ENCODE results near the gene ZNF629.

Gene ZNF629

GRCh38 chr16:30767767-30768465 lies 19.1 kb downstream of the ZNF629 start:
- DNase-seq (ENCODE audit: low spot score), result no peak

GRCh38 chr16:30766933-30767284 lies 20.1 kb downstream of the ZNF629 start:
- no peak for DNase-seq (ENCODE audit: low spot score)

GRCh38 chr16:30766206-30766932 lies 20.6 kb downstream of the ZNF629 start:
- no peak for DNase-seq (ENCODE audit: low spot score)

GRCh38 chr16:30764816-30765465 lies 22.1 kb downstream of the ZNF629 start:
- no peak for DNase-seq (ENCODE audit: low spot score)

- no peak for DNase-seq (ENCODE audit: low spot score)
These were observed 22.9 kb downstream of the ZNF629 start for GRCh38 chr16:30764086-30764485.

GRCh38 chr16:30762991-30763725 lies 23.8 kb downstream of the ZNF629 start:
- no peak for DNase-seq (ENCODE audit: low spot score)

GRCh38 chr16:30761928-30762902 lies 24.8 kb downstream of the ZNF629 start, which contains the start of the genes CFAP119 and RNF40:
TSS of gene CFAP119 (minus strand) at chr16:30762062. CDS start at chr16:30761748, 314 bp downstream.
TSS of gene RNF40 (plus strand) at chr16:30762322. CDS start at chr16:30762546, 224 bp downstream.
- DNase-seq (ENCODE audit: low spot score), result peak; percentile 97

- no peak for DNase-seq (ENCODE audit: low spot score)
These were observed 25.5 kb downstream of the ZNF629 start for GRCh38 chr16:30761427-30761927.

GRCh38 chr16:30760577-30761426 lies 26.2 kb downstream of the ZNF629 start:
- DNase-seq (ENCODE audit: low spot score), result no peak

- DNase-seq (ENCODE audit: low spot score), result no peak
These were observed 26.9 kb downstream of the ZNF629 start for GRCh38 chr16:30760001-30760559.

- no peak for DNase-seq (ENCODE audit: low spot score)
These were observed 28.0 kb downstream of the ZNF629 start for GRCh38 chr16:30758988-30759491.

GRCh38 chr16:30757316-30757715 lies 29.7 kb downstream of the ZNF629 start:
- no peak for DNase-seq (ENCODE audit: low spot score)

GRCh38 chr16:30756781-30757100 lies 30.3 kb downstream of the ZNF629 start:
- DNase-seq (ENCODE audit: low spot score), result no peak

GRCh38 chr16:30755955-30756780 lies 30.8 kb downstream of the ZNF629 start:
- DNase-seq (ENCODE audit: low spot score), result no peak

- no peak for DNase-seq (ENCODE audit: low spot score)
These were observed 33.4 kb downstream of the ZNF629 start for GRCh38 chr16:30753596-30753995.

- no peak for DNase-seq (ENCODE audit: low spot score)
These were observed 36.0 kb downstream of the ZNF629 start for GRCh38 chr16:30750876-30751465.

- no peak for DNase-seq (ENCODE audit: low spot score)
These were observed 36.8 kb downstream of the ZNF629 start for GRCh38 chr16:30750201-30750600.

Data from LoVo (cell line).